Heart left ventricle (tissue), 13 donors: Measurements from ENCODE around the gene PPP3R1.

ENCODE experiments used
- POLR2A ChIP-seq, 2 donors: fragments of 450-650 bp; IDR thresholded peaks; one replicate each; pipeline ENCODE4 v1.6.1; 2017; ENCODE audit warnings: antibody characterized with exemption in 2 of 2, mild to moderate bottlenecking in 2 of 2, moderate library complexity in 2 of 2
- TF ChIP-seq, protein P1 (sequence below), 12 donors: fragments of 200-600 bp; sonication (generic) in 4 of 12; IDR thresholded peaks; one replicate each; pipeline versions ENCODE4 v1.5.0 to v1.8.0; 2018 to 2022; ENCODE audit warnings: antibody characterized with exemption in 12 of 12, mild to moderate bottlenecking in 5 of 12
- donor health status: ischemic (EF 13 %, LVEDD 7.1; RV severe dilation, severe dysfunction).
- donor health status: DM: no; HTN: yes; CAD: no.
- donor health status: DM: no; HTN: no; CAD: no.
- donor health status: ischemic (EF 25% LVEDD 6.9; RV normal size, moderate dysfunction).
- donor health status: ischemic (EF 25% LVEDD 5.7; RV mildly dilated, moderate dysfunction).
- donor health status: ischemic (EF 35%, LVEDD 5.7; RV mildly dilated, moderate dysfunction).
- donor health status: nonischemic (EF 11% LVEDD 7.7; RV severe dilation, severe dysfunction).
- donor health status: DM: yes; HTN: yes; CAD: no.
- donor health status: PGD.
- donor health status: ischemic (EF 29% LVEDD 5.4; RV normal size, mild dysfunction).
- donor health status: nonischemic (EF 23%, LVEDD 6.1; RV moderate dilation, normal function).

DNA sequence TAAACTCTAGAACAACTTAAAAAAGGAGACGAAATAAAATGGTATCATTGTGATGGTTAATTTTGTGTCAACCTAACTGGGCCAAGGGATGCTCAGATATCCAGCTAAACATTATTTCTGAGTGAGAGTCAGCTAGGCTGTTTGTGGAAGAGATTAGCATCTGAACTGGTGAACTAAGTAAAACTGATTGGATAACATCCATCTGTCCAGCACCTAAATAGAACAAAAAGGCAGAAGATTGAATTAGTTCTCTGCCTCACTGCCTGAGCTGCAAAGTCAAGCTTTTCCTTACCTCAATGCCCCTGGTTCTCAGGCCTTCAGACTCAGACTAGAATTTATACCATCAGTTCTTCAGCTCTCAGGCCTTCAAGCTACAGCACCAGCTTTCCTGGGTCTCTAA, 30.0 kb downstream of the PPP3R1 start:
- TF ChIP-seq, protein P1, sequence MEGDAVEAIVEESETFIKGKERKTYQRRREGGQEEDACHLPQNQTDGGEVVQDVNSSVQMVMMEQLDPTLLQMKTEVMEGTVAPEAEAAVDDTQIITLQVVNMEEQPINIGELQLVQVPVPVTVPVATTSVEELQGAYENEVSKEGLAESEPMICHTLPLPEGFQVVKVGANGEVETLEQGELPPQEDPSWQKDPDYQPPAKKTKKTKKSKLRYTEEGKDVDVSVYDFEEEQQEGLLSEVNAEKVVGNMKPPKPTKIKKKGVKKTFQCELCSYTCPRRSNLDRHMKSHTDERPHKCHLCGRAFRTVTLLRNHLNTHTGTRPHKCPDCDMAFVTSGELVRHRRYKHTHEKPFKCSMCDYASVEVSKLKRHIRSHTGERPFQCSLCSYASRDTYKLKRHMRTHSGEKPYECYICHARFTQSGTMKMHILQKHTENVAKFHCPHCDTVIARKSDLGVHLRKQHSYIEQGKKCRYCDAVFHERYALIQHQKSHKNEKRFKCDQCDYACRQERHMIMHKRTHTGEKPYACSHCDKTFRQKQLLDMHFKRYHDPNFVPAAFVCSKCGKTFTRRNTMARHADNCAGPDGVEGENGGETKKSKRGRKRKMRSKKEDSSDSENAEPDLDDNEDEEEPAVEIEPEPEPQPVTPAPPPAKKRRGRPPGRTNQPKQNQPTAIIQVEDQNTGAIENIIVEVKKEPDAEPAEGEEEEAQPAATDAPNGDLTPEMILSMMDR (IDR thresholded peaks at IDR 0.05) = no peak
- TF ChIP-seq POLR2A (IDR thresholded peaks at IDR 0.05) = no peak
